ENCODE data around the gene MAGI2. TPM values are rescaled to one million over a fixed set of nuclear protein-coding genes. Genes with fewer than 3 reads are reported as not detected.

MAGI2 gene
- polyA plus RNA-seq, 2 donors = 0.67 to 0.79 TPM

- Histone ChIP-seq H3K27ac (ENCODE audit: low read depth in 2 of 2, low read length in 1 of 2) (no peak overlapping the region), H3K36me3 (ENCODE audit: control insufficient read depth in 2 of 2, insufficient read depth in 2 of 2, low read length in 1 of 2) (no peaks in the 10 kb centered on the region), H3K4me3 (ENCODE audit: low read depth in 1 of 2, low read length in 2 of 2) (no peak overlapping the region), H3K9me3 (ENCODE audit: control insufficient read depth in 2 of 2, insufficient read depth in 1 of 2, low read depth in 1 of 2, low read length in 1 of 2) (no peaks in the 10 kb centered on the region), H3K27me3 (ENCODE audit: control insufficient read depth in 1 of 2, insufficient read depth in 2 of 2, low read length in 2 of 2) (no peaks in the 10 kb centered on the region), H3K4me1 (ENCODE audit: control insufficient read depth in 2 of 2, insufficient read depth in 2 of 2, low read length in 1 of 2) (no peaks in the 10 kb centered on the region)
- 58 to 75% methylated on average over 5 of the region's 5 CpGs for WGBS, 2 donors
Observed at GRCh38 chr7:78487464-78487863, 966.0 kb downstream of the MAGI2 start.

DNA sequence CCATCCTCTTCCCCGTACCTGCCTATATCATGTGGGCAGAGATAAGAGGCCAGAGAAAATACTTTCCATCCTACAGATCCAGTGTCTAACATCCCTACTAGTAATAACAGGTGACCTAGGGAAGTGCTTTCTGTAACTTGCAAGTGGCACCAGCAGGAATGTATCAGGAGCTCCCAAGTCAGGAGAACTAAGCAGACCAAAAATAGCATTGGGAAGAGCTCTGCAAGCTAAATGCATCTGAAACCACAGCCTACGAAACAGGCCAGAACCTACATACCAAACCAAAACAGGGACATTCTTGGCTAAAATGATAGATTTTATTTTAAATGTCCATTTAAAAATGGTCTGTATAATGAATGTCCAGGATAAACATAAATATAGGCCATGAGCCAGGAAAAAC is 974.1 kb downstream of the MAGI2 start:
- Histone ChIP-seq H3K36me3 (ENCODE audit: control insufficient read depth in 2 of 2, insufficient read depth in 2 of 2, low read length in 1 of 2) (no peaks in the 10 kb centered on the region), H3K4me1 (ENCODE audit: control insufficient read depth in 2 of 2, insufficient read depth in 2 of 2, low read length in 1 of 2) (no peaks in the 10 kb centered on the region), H3K27ac (ENCODE audit: low read depth in 2 of 2, low read length in 1 of 2) (no peak overlapping the region), H3K27me3 (ENCODE audit: control insufficient read depth in 1 of 2, insufficient read depth in 2 of 2, low read length in 2 of 2) (no peaks in the 10 kb centered on the region), H3K9me3 (ENCODE audit: control insufficient read depth in 2 of 2, insufficient read depth in 1 of 2, low read depth in 1 of 2, low read length in 1 of 2) (no peaks in the 10 kb centered on the region), H3K4me3 (ENCODE audit: low read depth in 1 of 2, low read length in 2 of 2) (no peak overlapping the region)
- 80 to 87% methylated on average over 2 of the region's 2 CpGs for WGBS, 2 donors

GRCh38 chr7:78476851-78477405 is 976.5 kb downstream of the MAGI2 start:
- Histone ChIP-seq H3K36me3 (ENCODE audit: control insufficient read depth in 2 of 2, insufficient read depth in 2 of 2, low read length in 1 of 2) (no peaks in the 10 kb centered on the region), H3K27me3 (ENCODE audit: control insufficient read depth in 1 of 2, insufficient read depth in 2 of 2, low read length in 2 of 2) (no peaks in the 10 kb centered on the region), H3K27ac (ENCODE audit: low read depth in 2 of 2, low read length in 1 of 2) (no peak overlapping the region), H3K4me3 (ENCODE audit: low read depth in 1 of 2, low read length in 2 of 2) (no peak overlapping the region), H3K9me3 (ENCODE audit: control insufficient read depth in 2 of 2, insufficient read depth in 1 of 2, low read depth in 1 of 2, low read length in 1 of 2) (no peaks in the 10 kb centered on the region), H3K4me1 (ENCODE audit: control insufficient read depth in 2 of 2, insufficient read depth in 2 of 2, low read length in 1 of 2) (no peaks in the 10 kb centered on the region)
- 76 to 78% methylated on average over 2 of the region's 2 CpGs for WGBS, 2 donors

DNA sequence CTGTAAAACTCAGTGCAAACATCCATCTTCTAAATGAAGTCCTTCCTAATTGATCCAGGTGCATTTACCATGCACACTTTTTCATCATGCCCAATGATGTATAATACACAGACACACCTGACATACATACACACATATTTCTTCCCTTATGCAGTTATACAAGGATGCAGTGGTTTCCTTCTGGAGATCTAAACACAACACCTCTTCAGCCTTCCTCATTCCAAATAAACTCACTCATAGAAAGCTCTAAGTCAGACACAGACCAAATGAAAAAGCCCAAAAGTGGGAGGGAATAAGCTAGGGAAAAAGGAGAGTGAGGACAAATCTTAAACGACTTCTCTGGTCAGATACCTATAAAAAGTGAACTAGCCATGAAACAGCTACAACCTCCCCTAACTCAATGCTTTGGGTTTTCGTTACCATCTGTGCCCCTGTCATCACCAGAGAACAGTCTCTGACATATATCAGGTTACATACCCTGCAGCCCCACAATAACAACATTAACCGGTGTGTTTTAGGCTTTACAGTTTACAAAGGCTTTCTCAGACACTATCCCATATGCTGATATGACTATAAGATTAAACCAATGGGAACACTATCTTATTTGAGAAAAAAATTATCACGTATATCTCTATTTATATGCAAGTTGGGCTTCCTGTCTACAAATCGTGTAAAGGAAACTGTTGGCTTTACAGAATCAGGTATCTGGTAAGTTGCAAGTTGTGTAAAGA is 979.7 kb downstream of the MAGI2 start:
- Histone ChIP-seq H3K27me3 (ENCODE audit: control insufficient read depth in 1 of 2, insufficient read depth in 2 of 2, low read length in 2 of 2) (no peaks in the 10 kb centered on the region), H3K4me1 (ENCODE audit: control insufficient read depth in 2 of 2, insufficient read depth in 2 of 2, low read length in 1 of 2) (no peaks in the 10 kb centered on the region), H3K4me3 (ENCODE audit: low read depth in 1 of 2, low read length in 2 of 2) (no peak overlapping the region), H3K9me3 (ENCODE audit: control insufficient read depth in 2 of 2, insufficient read depth in 1 of 2, low read depth in 1 of 2, low read length in 1 of 2) (no peaks in the 10 kb centered on the region), H3K27ac (ENCODE audit: low read depth in 2 of 2, low read length in 1 of 2) (no peak overlapping the region), H3K36me3 (ENCODE audit: control insufficient read depth in 2 of 2, insufficient read depth in 2 of 2, low read length in 1 of 2) (no peaks in the 10 kb centered on the region)
- 65 to 71% methylated on average over 5 of the region's 5 CpGs for WGBS, 2 donors

DNA sequence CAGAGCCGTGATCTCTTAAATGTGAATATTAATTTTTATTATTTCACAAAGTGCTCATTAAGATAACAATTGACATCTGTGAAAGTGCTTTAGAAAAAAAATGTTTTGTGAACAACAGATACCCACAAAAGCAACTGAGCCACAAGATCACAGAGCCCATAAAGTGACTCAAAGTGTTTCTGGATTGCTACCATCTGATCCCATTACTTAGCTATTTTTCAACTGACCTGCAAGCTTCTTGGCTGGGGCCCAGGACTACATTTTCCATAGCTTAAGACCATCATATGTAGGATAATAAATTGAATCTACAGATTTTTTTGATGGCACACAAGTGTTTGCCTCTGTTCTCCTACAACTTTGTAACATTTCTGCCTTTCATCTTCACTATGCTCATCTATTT is 980.4 kb downstream of the MAGI2 start:
- Histone ChIP-seq H3K4me3 (ENCODE audit: low read depth in 1 of 2, low read length in 2 of 2) (no peak overlapping the region), H3K9me3 (ENCODE audit: control insufficient read depth in 2 of 2, insufficient read depth in 1 of 2, low read depth in 1 of 2, low read length in 1 of 2) (no peaks in the 10 kb centered on the region), H3K27me3 (ENCODE audit: control insufficient read depth in 1 of 2, insufficient read depth in 2 of 2, low read length in 2 of 2) (no peaks in the 10 kb centered on the region), H3K36me3 (ENCODE audit: control insufficient read depth in 2 of 2, insufficient read depth in 2 of 2, low read length in 1 of 2) (no peaks in the 10 kb centered on the region), H3K4me1 (ENCODE audit: control insufficient read depth in 2 of 2, insufficient read depth in 2 of 2, low read length in 1 of 2) (no peaks in the 10 kb centered on the region), H3K27ac (ENCODE audit: low read depth in 2 of 2, low read length in 1 of 2) (no peak overlapping the region)
- WGBS, 2 donors = 74 to 83% methylated on average over 1 of the region's 1 CpG

- no peaks in the 10 kb centered on the region for H3K9me3 ChIP-seq (ENCODE audit: control insufficient read depth in 2 of 2, insufficient read depth in 1 of 2, low read depth in 1 of 2, low read length in 1 of 2)
- no peaks in the 10 kb centered on the region for H3K4me1 ChIP-seq (ENCODE audit: control insufficient read depth in 2 of 2, insufficient read depth in 2 of 2, low read length in 1 of 2)
- no peak overlapping the region for H3K4me3 ChIP-seq (ENCODE audit: low read depth in 1 of 2, low read length in 2 of 2)
- no peaks in the 10 kb centered on the region for H3K36me3 ChIP-seq (ENCODE audit: control insufficient read depth in 2 of 2, insufficient read depth in 2 of 2, low read length in 1 of 2)
- no peak overlapping the region for H3K27ac ChIP-seq (ENCODE audit: low read depth in 2 of 2, low read length in 1 of 2)
- H3K27me3 ChIP-seq (ENCODE audit: control insufficient read depth in 1 of 2, insufficient read depth in 2 of 2, low read length in 2 of 2) = no peaks in the 10 kb centered on the region
Observed at GRCh38 chr7:78472519-78472918, 980.9 kb downstream of the MAGI2 start.

GRCh38 chr7:78465894-78466293 is 987.6 kb downstream of the MAGI2 start:
- no peak overlapping the region for H3K27ac ChIP-seq (ENCODE audit: low read depth in 2 of 2, low read length in 1 of 2)
- 81 to 93% methylated on average over 5 of the region's 5 CpGs for WGBS, 2 donors
- H3K36me3 ChIP-seq (ENCODE audit: control insufficient read depth in 2 of 2, insufficient read depth in 2 of 2, low read length in 1 of 2) = no peaks in the 10 kb centered on the region
- H3K9me3 ChIP-seq (ENCODE audit: control insufficient read depth in 2 of 2, insufficient read depth in 1 of 2, low read depth in 1 of 2, low read length in 1 of 2) = no peaks in the 10 kb centered on the region
- no peaks in the 10 kb centered on the region for H3K27me3 ChIP-seq (ENCODE audit: control insufficient read depth in 1 of 2, insufficient read depth in 2 of 2, low read length in 2 of 2)
- no peaks in the 10 kb centered on the region for H3K4me1 ChIP-seq (ENCODE audit: control insufficient read depth in 2 of 2, insufficient read depth in 2 of 2, low read length in 1 of 2)
- no peak overlapping the region for H3K4me3 ChIP-seq (ENCODE audit: low read depth in 1 of 2, low read length in 2 of 2)

DNA sequence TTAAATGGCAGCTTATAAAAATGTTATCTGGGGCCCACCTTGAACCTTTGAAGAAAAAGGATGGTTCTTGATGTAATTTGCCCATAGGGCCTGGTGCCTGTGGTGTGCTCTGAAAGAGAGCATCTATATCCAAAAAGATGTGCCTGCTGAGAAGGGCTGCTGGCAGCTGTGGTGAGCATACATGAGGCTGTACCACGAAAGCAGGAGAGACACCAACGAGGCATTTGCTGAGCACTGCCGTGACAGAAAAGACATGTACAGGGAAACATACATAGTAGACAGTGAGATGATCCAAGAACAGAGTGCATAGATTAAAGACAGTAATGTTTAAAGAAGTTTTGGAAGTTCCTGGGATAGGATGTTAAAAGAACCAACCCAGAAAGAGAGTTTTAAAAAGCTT is 990.4 kb downstream of the MAGI2 start:
- WGBS, 2 donors = 91 to 94% methylated on average over 3 of the region's 3 CpGs
- no peaks in the 10 kb centered on the region for H3K36me3 ChIP-seq (ENCODE audit: control insufficient read depth in 2 of 2, insufficient read depth in 2 of 2, low read length in 1 of 2)
- H3K9me3 ChIP-seq (ENCODE audit: control insufficient read depth in 2 of 2, insufficient read depth in 1 of 2, low read depth in 1 of 2, low read length in 1 of 2) = no peaks in the 10 kb centered on the region
- no peaks in the 10 kb centered on the region for H3K4me1 ChIP-seq (ENCODE audit: control insufficient read depth in 2 of 2, insufficient read depth in 2 of 2, low read length in 1 of 2)
- no peak overlapping the region for H3K4me3 ChIP-seq (ENCODE audit: low read depth in 1 of 2, low read length in 2 of 2)
- no peaks in the 10 kb centered on the region for H3K27me3 ChIP-seq (ENCODE audit: control insufficient read depth in 1 of 2, insufficient read depth in 2 of 2, low read length in 2 of 2)
- H3K27ac ChIP-seq (ENCODE audit: low read depth in 2 of 2, low read length in 1 of 2) = no peak overlapping the region

GRCh38 chr7:78450706-78451105 is 1002.8 kb downstream of the MAGI2 start:
- Histone ChIP-seq H3K9me3 (ENCODE audit: control insufficient read depth in 2 of 2, insufficient read depth in 1 of 2, low read depth in 1 of 2, low read length in 1 of 2) (no peaks in the 10 kb centered on the region), H3K27me3 (ENCODE audit: control insufficient read depth in 1 of 2, insufficient read depth in 2 of 2, low read length in 2 of 2) (no peaks in the 10 kb centered on the region), H3K36me3 (ENCODE audit: control insufficient read depth in 2 of 2, insufficient read depth in 2 of 2, low read length in 1 of 2) (no peaks in the 10 kb centered on the region), H3K27ac (ENCODE audit: low read depth in 2 of 2, low read length in 1 of 2) (no peak overlapping the region), H3K4me3 (ENCODE audit: low read depth in 1 of 2, low read length in 2 of 2) (no peak overlapping the region), H3K4me1 (ENCODE audit: control insufficient read depth in 2 of 2, insufficient read depth in 2 of 2, low read length in 1 of 2) (no peaks in the 10 kb centered on the region)
- 53 to 72% methylated on average over 6 of the region's 6 CpGs for WGBS, 2 donors

GRCh38 chr7:78448911-78449310 is 1004.6 kb downstream of the MAGI2 start:
- Histone ChIP-seq H3K27ac (ENCODE audit: low read depth in 2 of 2, low read length in 1 of 2) (no peak overlapping the region), H3K27me3 (ENCODE audit: control insufficient read depth in 1 of 2, insufficient read depth in 2 of 2, low read length in 2 of 2) (no peaks in the 10 kb centered on the region), H3K4me3 (ENCODE audit: low read depth in 1 of 2, low read length in 2 of 2) (no peak overlapping the region), H3K36me3 (ENCODE audit: control insufficient read depth in 2 of 2, insufficient read depth in 2 of 2, low read length in 1 of 2) (no peaks in the 10 kb centered on the region), H3K9me3 (ENCODE audit: control insufficient read depth in 2 of 2, insufficient read depth in 1 of 2, low read depth in 1 of 2, low read length in 1 of 2) (no peaks in the 10 kb centered on the region), H3K4me1 (ENCODE audit: control insufficient read depth in 2 of 2, insufficient read depth in 2 of 2, low read length in 1 of 2) (no peaks in the 10 kb centered on the region)
- 88% methylated on average over 5 of the region's 5 CpGs for WGBS, 2 donors
